ENCODE data around the gene CLTB.

Gene CLTB

GRCh38 chr5:176382721-176383120 lies 33.6 kb downstream of the CLTB start:
- DNase-seq (ENCODE audit: low read depth), result no peak

DNA sequence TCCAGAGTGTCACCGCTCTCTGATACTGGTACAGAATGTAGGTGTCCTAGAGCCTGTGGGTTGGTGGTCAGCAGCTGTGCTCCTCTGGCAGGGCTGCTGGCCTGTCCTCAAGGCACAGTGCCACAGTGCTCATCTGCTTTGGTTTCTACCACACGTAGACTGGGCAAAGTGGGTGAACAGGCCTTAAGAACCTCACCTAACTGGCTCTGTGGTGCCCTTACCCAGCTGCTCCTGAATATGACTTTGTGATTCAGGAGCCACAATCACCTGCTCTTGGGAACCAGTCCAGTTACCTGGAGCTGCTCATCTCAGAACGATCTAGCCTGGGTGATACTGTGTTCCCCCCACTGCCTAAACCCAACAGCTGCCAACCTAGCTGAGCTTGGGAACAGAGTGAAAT lies 34.4 kb downstream of the CLTB start:
- DNase-seq (ENCODE audit: low read depth), result no peak

- no peak for DNase-seq (ENCODE audit: low read depth)
These were observed 34.9 kb downstream of the CLTB start for GRCh38 chr5:176381423-176381822.

DNA sequence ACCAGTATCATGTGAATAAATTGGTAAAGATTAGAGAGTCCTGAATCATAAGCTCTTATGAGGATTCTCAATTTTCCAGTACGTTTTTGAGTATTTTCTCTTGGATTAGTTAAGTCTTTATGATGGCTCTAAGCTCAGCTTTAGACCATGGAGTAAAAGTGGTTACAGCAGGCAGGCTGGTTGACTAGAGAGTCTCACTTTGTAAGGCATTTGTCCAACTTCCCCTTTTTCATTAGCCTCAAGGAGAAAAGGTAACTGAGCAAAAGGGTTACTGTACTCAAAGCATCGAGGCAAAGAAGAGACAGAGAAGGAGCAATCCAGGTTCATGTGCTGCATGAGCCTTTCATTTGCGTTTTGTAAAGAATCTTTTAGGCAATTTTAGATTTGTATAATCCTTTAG lies 36.5 kb downstream of the CLTB start:
- no peak for DNase-seq (ENCODE audit: low read depth)

DNA sequence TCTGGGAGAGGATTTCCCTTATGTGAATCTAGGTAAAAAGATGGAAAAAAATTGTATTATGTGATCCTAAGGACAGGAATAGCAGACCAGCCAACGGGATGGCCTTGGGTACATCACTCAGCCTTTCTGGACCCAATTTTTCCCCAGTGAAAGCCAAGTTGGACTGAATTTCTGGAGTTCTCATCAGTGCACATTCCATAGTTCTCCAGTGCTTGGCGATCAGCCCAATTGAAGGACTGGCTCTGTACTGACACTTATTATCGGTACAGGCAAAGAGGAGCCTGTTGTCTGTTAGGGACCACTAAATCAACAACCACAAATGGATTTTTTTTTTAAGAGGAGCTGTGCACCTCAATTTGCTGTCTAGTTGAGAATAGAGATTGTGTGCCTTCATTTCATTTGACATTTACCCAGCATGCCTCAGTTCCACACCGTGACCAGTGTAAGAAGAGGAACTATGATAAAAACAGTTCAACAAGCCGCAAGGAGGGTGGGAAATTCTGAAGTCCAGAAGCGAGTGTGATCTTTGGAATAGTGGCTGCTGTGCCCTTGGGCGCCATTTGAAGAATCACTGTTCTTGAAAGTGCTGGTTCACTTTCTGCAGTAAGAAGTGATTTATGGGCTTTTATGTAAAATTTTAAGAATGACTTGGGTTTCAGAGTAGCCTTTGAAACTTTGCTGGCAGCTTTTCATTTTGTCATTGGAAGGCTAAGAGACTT lies 43.1 kb downstream of the CLTB start:
- no peak for DNase-seq (ENCODE audit: low read depth)

GRCh38 chr5:176371621-176372539 lies 44.5 kb downstream of the CLTB start:
- no peak for DNase-seq (ENCODE audit: low read depth)

- no peak for DNase-seq (ENCODE audit: low read depth)
These were observed 46.2 kb downstream of the CLTB start for GRCh38 chr5:176369934-176370711.

DNA sequence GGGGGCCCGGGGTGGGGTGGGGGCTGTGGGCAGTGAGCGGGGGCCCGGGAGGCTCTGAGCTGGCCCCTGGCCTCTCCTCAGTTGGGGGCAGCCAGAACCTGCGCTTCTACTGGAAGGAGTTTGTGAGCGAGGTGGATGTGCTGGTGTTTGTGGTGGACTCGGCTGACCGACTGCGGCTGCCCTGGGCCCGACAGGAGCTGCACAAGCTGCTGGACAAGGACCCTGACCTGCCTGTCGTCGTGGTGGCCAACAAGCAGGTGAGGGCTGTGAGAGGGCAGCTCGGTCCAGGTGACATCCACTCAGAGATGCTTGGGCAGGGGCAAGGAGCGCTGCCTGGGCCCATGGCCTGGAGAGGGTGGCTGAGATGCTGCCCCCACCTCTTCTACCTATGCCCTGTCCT lies 47.6 kb downstream of the CLTB start:
- no peak for DNase-seq (ENCODE audit: low read depth)

DNA sequence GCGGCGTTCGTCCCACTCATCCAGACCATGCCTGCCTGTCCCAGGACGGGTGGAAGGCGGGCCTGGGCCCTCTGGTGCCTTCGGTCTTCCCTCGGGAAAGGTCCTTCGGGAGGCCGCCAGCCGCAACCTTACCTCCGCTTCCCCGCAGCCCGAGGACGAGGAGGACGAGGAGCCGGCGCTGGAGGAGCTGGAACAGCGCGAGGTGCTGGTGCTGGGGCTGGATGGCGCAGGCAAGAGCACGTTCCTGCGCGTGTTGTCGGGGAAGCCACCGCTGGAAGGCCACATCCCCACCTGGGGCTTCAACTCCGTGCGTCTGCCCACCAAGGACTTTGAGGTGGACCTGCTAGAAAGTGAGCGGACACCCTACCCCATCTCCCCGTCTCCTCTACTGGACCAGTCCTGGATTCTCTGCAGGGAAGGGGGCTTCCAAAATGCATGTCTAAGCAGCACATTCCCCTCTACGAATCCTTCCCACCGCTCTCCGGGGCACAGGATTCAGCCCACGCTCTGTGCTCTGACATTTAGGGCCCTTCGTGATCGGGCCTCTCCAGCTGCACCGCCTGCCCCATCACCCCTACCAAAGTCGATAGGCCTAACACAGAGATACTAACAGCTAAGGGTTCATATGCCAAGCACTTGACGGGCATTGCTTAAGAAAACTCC lies 50.0 kb downstream of the CLTB start:
- DNase-seq (ENCODE audit: low read depth), result no peak

- DNase-seq (ENCODE audit: low read depth), result no peak
These were observed 50.7 kb downstream of the CLTB start, which contains the start of gene ARL10 for GRCh38 chr5:176365351-176366231. Gene ARL10, plus strand, starts transcription at chr5:176365487. Its CDS starts 77 bp downstream, at chr5:176365564.

DNA sequence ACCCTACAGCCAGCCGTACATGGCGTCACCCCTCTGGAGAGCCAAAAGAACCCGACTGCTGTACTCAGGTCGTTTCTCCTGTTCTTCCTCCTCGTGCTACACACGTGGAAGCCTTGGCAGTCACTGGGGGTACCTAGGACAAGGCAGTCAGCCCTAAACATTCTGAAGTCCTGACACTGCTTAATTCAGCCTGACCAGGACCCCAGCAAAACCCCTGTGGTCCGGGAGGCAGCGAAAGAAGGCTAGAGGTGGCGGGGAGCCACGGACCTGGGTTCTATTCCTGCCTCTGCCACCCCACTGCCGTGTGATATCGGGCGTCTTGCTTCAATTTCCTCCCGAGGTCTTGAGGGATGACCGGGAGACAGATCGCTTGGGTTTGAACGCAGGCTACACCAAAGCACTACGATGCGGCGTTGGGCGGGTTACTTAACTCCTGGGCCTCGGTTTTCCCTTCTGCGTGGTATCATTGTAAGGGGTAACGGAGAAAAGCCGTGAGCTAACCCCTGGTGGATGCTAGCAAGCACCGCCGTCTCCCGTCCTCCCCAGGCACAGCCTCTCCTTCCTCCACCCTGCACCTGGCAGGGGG lies 51.5 kb downstream of the CLTB start:
- no peak for DNase-seq (ENCODE audit: low read depth)

DNA sequence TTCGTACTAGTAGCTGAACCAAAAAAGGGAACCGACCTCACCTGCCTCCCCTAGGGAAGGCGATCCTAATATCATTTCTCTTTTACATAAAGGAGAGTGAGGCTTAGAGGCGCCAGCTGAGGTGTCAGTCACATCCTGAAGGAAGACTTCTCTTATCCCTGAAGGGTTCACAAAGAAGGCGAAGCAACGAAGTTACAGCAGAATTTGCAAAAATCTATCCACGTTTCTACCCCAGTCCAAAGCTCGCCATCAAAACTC lies 54.2 kb downstream of the CLTB start:
- no peak for DNase-seq (ENCODE audit: low read depth)

DNA sequence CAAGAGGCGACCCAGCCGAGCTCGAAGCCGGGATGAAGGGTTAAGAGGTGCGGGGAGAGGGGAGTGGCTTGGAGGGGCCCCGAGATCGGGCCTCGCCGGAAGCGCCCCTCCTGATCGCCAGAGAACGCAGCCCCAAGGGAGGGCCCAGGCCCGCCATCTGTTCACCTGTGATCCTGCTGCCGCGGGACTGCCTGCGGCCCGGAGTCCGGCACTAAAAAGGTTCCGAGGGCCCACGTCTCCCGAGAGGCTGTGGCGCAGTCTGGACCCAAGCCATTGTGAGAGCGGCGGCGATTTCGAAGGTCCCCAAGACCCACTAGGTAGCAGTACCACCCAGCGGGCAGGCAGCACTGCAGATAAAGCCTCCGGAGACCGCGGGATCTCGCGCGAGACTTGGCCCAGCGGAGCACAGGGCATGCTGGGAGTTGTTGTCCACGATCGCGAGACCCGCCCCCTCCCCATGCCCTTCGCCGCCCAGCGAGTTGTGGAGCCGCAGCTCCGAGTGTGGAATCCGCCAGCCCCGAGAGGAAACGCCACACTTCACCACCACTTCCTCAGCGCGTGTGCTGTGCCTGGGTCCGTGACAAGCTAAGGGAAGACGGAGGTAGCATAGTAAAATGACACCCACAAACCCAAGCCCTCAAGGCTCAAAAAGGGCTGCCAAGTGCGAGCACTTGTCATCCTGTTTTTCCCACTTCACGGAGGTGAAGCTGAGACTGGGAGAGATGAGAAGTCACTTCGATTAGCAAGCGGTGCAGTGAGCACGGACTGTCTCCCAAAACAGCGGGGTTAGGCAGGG lies 54.7 kb downstream of the CLTB start, which contains the start of gene KIAA1191:
KIAA1191 (minus strand) TSS at position 328 of the 796 bp plus-strand sequence. CDS start 2,256 bp downstream, outside the sequence.
- DNase-seq (ENCODE audit: low read depth), result peak; percentile 91

DNA sequence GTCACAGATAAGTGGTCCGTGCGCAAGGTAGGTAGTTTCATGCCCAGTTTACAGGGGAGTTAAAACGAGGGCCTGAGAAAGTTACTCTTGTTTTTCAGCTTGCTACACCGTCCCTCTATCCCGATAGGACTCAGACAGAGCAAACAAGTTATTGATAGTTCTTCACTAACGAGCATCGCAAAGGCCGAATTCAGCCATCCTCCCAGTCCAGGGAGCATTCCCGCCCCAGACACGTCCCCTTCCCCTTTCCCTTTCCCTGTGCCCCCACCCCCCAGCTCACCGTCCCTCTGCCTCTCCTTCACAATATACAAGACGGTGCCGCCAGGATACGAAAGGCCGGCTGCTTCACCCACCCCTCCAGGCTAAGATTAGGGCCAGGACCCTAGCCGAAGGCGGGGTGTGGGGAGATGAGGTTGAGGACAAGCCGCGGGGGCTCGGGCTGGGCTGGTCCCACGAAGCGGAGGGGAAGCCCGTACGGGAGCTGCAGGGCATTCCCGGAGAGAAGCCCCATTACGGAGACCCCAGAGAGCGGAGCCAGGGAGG lies 55.4 kb downstream of the CLTB start:
- DNase-seq (ENCODE audit: low read depth), result no peak

- DNase-seq (ENCODE audit: low read depth), result no peak
These were observed 56.7 kb downstream of the CLTB start for GRCh38 chr5:176359658-176360057.

DNA sequence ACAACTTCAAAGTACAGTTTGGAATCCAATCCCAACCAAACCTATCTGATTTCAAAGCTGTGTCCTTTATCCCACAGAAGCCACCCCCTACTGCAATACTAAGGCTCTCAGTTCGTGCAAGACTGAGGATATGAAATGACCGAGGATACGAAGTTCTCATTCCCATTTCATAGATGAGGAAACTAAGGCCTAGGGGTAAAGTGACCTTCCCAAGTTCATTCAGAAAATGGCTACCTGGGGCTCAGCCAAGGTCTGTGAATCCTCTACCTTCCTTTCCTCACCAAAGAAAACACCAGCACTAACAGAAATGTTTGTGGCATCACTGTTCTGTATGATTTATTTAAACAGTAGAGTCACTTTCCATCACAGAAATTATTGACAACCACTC lies 60.2 kb downstream of the CLTB start:
- no peak for DNase-seq (ENCODE audit: low read depth)

DNA sequence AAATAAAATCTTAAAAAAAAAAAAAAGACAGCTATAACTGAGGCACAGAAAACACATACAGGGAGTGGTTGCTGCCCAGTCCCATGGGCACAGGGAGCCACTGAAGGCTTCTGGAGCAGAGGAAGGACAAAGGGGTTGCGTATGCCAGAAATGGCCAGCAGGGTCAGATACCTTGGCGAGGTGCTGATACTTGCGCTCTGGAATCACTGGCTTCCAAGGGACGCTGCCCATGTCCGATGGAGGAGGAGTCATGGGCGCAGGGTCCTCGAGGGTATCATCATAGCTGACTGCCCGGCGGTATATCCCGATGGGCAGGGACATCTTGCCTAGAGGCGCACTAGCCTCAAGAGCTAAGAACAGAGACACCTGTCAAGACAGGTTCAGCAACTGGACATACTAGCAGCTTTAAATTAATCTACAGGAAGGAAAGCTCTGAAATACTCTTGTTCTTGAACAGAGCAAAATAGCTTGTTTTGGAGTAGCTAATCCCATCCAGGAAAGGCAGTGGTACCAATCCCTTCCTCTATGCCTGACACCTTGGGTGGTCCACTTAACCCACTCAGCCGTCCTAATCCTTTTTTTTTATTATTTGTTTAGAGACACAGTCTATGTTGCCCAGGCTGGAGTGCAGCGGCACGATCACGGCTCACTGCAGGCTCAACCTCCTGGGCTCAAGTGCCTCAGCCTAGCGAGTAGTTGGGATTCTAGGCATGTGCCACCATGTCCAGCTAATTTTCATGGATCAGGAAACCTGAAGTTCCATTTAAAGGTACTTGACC lies 60.8 kb downstream of the CLTB start:
- DNase-seq (ENCODE audit: low read depth), result no peak

DNA sequence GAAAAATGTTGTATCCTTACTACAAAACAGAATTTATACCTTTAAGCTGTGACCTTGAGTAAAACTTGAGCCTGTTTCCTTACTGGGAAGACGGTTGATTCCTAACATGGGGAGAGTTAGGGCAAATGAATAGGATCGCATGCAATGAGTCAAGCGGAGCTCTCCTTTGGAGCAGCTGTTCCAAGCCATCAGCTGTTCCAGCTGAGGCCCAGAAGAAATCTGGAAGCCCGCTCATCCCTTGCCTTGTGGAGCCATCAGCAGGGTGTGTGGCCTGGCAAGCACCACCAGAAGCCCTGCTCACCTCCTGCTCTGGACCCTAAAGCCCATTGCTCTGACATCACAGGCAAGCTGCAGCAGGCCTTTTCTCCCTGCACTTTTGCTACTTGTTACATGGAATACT lies 62.8 kb downstream of the CLTB start:
- DNase-seq (ENCODE audit: low read depth), result no peak

Measured in stimulated activated CD8-positive, alpha-beta memory T cell treated with anti-CD3 and anti-CD28 coated beads, Interleukin-15, amount 100 ng/mL, for 1 hour (primary cell).